ENCODE results near the gene SLC35F1. TPM values are rescaled to one million over a fixed set of nuclear protein-coding genes. Genes with fewer than 3 reads are reported as not detected.

The SLC35F1 gene
- total and polyA plus RNA-seq, 3 donors from 2014 or later = 1.4 to 1.8 (median 1.6) TPM

DNA sequence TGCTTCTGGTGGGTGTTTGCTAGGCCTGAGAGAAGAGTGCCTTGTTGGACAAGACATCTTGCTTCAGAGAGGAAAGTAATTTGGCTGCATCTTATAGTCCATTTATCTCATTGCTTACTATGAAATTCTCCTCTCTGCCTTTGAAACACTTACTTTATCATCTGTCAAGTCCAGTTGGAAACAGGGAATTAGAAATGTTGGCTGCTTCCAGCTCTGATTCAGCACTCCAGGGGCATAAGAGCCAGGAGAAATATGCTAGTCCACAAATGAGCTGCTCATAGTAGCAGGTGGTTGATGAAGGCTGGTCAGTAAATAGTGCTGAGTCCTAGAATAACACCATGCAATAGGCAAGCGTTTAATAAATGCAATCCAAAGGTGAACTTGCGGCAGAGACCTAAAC lies 227.1 kb downstream of the SLC35F1 start:
- H3K4me1 ChIP-seq = no peaks in the 10 kb centered on the region
- no peak for DNase-seq
- no peaks in the 10 kb centered on the region for H3K27me3 ChIP-seq
- no peak overlapping the region for H3K4me3 ChIP-seq
- WGBS, 2 donors = 91 to 94% methylated on average over 2 of the region's 2 CpGs
- intact Hi-C loops (cut with DNase I; ENCODE audit: low total_unique reads) = no loop called here
- H3K36me3 ChIP-seq (ENCODE audit: low read depth, missing control alignments) = no peaks in the 10 kb centered on the region
- H3K9me3 ChIP-seq = no peaks in the 10 kb centered on the region
- H3K27ac ChIP-seq = no peak overlapping the region
- no peak for TF ChIP-seq POLR2A (IDR thresholded peaks at IDR 0.05)
- TF ChIP-seq, protein P1, sequence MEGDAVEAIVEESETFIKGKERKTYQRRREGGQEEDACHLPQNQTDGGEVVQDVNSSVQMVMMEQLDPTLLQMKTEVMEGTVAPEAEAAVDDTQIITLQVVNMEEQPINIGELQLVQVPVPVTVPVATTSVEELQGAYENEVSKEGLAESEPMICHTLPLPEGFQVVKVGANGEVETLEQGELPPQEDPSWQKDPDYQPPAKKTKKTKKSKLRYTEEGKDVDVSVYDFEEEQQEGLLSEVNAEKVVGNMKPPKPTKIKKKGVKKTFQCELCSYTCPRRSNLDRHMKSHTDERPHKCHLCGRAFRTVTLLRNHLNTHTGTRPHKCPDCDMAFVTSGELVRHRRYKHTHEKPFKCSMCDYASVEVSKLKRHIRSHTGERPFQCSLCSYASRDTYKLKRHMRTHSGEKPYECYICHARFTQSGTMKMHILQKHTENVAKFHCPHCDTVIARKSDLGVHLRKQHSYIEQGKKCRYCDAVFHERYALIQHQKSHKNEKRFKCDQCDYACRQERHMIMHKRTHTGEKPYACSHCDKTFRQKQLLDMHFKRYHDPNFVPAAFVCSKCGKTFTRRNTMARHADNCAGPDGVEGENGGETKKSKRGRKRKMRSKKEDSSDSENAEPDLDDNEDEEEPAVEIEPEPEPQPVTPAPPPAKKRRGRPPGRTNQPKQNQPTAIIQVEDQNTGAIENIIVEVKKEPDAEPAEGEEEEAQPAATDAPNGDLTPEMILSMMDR (IDR thresholded peaks at IDR 0.05) = no peak

- no peaks in the 10 kb centered on the region for H3K4me1 ChIP-seq
- TF ChIP-seq, protein P1 (IDR thresholded peaks at IDR 0.05) = no peak
- TF ChIP-seq POLR2A (IDR thresholded peaks at IDR 0.05) = no peak
- no peak for DNase-seq
- no peaks in the 10 kb centered on the region for H3K9me3 ChIP-seq
- H3K27ac ChIP-seq = no peak overlapping the region
- H3K27me3 ChIP-seq = no peaks in the 10 kb centered on the region
- WGBS, 2 donors = 31 to 38% methylated on average over 5 of the region's 5 CpGs
- intact Hi-C loops (cut with DNase I; ENCODE audit: low total_unique reads) = no loop called here
- no peaks in the 10 kb centered on the region for H3K36me3 ChIP-seq (ENCODE audit: low read depth, missing control alignments)
- H3K4me3 ChIP-seq = no peak overlapping the region
These were observed 227.7 kb downstream of the SLC35F1 start for GRCh38 chr6:118134736-118135135.

- Histone ChIP-seq H3K4me1 (no peaks in the 10 kb centered on the region), H3K27me3 (no peaks in the 10 kb centered on the region), H3K36me3 (ENCODE audit: low read depth, missing control alignments) (no peaks in the 10 kb centered on the region), H3K4me3 (no peak overlapping the region), H3K9me3 (no peaks in the 10 kb centered on the region), H3K27ac (no peak overlapping the region)
- intact Hi-C loops (cut with DNase I; ENCODE audit: low total_unique reads) = no loop called here
- TF ChIP-seq POLR2A (IDR thresholded peaks at IDR 0.05) = no peak
- TF ChIP-seq, protein P1 (IDR thresholded peaks at IDR 0.05) = no peak
- 86 to 87% methylated on average over 2 of the region's 2 CpGs for WGBS, 2 donors
- DNase-seq = no peak
These were observed 228.3 kb downstream of the SLC35F1 start for GRCh38 chr6:118135371-118135770.

- Histone ChIP-seq H3K4me1 (no peaks in the 10 kb centered on the region), H3K9me3 (no peaks in the 10 kb centered on the region), H3K27me3 (no peaks in the 10 kb centered on the region), H3K36me3 (ENCODE audit: low read depth, missing control alignments) (no peaks in the 10 kb centered on the region), H3K27ac (no peak overlapping the region), H3K4me3 (no peak overlapping the region)
- DNase-seq = no peak
- 88 to 100% methylated on average over 1 of the region's 1 CpG for WGBS, 2 donors
- intact Hi-C loops (cut with DNase I; ENCODE audit: low total_unique reads) = no loop called here
- TF ChIP-seq, protein P1 (IDR thresholded peaks at IDR 0.05) = no peak
- no peak for TF ChIP-seq POLR2A (IDR thresholded peaks at IDR 0.05)
These were observed 234.1 kb downstream of the SLC35F1 start for GRCh38 chr6:118141211-118141610.

GRCh38 chr6:118146584-118146983 lies 239.5 kb downstream of the SLC35F1 start:
- Histone ChIP-seq H3K9me3 (no peaks in the 10 kb centered on the region), H3K27me3 (no peaks in the 10 kb centered on the region), H3K4me3 (no peak overlapping the region), H3K27ac (no peak overlapping the region), H3K36me3 (ENCODE audit: low read depth, missing control alignments) (no peaks in the 10 kb centered on the region), H3K4me1 (no peaks in the 10 kb centered on the region)
- TF ChIP-seq, protein P1 (IDR thresholded peaks at IDR 0.05) = no peak
- no peak for TF ChIP-seq POLR2A (IDR thresholded peaks at IDR 0.05)
- no peak for DNase-seq
- intact Hi-C loops (cut with DNase I; ENCODE audit: low total_unique reads) = no loop called here
- WGBS, 2 donors = 81 to 95% methylated on average over 1 of the region's 1 CpG

All from testis (tissue), 3 donors.